GM12878 (cell line): ENCODE data around the gene NRSN1. TPM values are rescaled to one million over a fixed set of nuclear protein-coding genes. Genes with fewer than 3 reads are reported as not detected.
A peak's percentile ranks its signal among the peaks of the same experiment; 100 is the strongest.

Source experiments
- ATAC-seq: fragments of 200-7000 bp; cut with Tn5 transposase; 3 replicates; pipeline ENCODE4 v1.9.1; 2020; ENCODE audit warnings: mild to moderate bottlenecking, moderate library complexity
- BruUV-seq: library from RNA; stranded (reverse); fragments of 400-500 nt; replicated peaks from 2 replicates; lab custom pipeline; 2021; lab: Mats Ljungman, UMichigan
- CTCF ChIA-PET: fragments of 300-600 bp; sonication (Branson Sonifier 250); formaldehyde crosslinking; extraction: SDS; loops from one replicate; lab custom pipeline; 2021; ENCODE audit warnings: inconsistent platforms; lab: Yijun Ruan, JAX
- POLR2A ChIA-PET: fragments of 350-600 bp; formaldehyde crosslinking; extraction: SDS; loops from one replicate; lab custom pipeline; 2021; ENCODE audit warnings: inconsistent platforms; lab: Charles Lee
- RAD21 ChIA-PET: fragments of 300-600 bp; sonication (Branson Sonifier 250); formaldehyde crosslinking; loops from one replicate; lab custom pipeline; 2023; ENCODE audit warnings: antibody characterized with exemption; ENCODE audit not compliant: unreplicated experiment; lab: Charles Lee
- SMC1A ChIA-PET: fragments of 300-600 bp; sonication (Branson Sonifier 250); formaldehyde crosslinking; loops from one replicate; lab custom pipeline; 2023; ENCODE audit not compliant: unreplicated experiment, uncharacterized antibody; lab: Charles Lee
- DNase-seq: peaks from one replicate; pipeline ENCODE4 v3.0.0-alpha.2; 2011; ENCODE audit warnings: low read depth, low spot score
- FAIRE-seq: peaks from 3 replicates; lab custom pipeline; 2011; peaks lifted over from hg19 to GRCh38; lab: Jason Lieb, UNC
- H2AFZ ChIP-seq: 2 replicates; pipeline ENCODE4 v1.6.0; 2011; ENCODE audit warnings: low read depth, low read length, control low read depth; ENCODE audit not compliant: control insufficient read depth
- H3K27ac ChIP-seq: 2 replicates; pipeline ENCODE4 v1.5.1; 2011; ENCODE audit warnings: control low read depth; ENCODE audit not compliant: control insufficient read depth, insufficient read depth
- H3K27me3 ChIP-seq, 2 experiments: replicated peaks in 1 of 2; 2 replicates each; pipeline versions ENCODE4 v1.6.0 to v1.6.1; 2011; ENCODE audit warnings: low read length in 1 of 2; ENCODE audit not compliant: control insufficient read depth in 2 of 2, insufficient read depth in 2 of 2
- H3K36me3 ChIP-seq, 2 experiments: 2 replicates each; pipeline ENCODE4 v1.5.1; 2011; ENCODE audit warnings: low read length in 1 of 2; ENCODE audit not compliant: control insufficient read depth in 2 of 2, insufficient read depth in 2 of 2
- H3K4me1 ChIP-seq: 2 replicates; pipeline ENCODE4 v1.6.1; 2011; ENCODE audit warnings: mild to moderate bottlenecking, low read length, moderate library complexity, mixed read lengths; ENCODE audit not compliant: control insufficient read depth, insufficient read depth
- H3K4me2 ChIP-seq: 2 replicates; pipeline ENCODE4 v1.6.0; 2011; ENCODE audit warnings: control low read depth; ENCODE audit not compliant: control insufficient read depth, insufficient read depth
- H3K4me3 ChIP-seq: fragments of 200-600 bp; sonication (generic); 2 replicates; pipeline ENCODE4 v1.5.1; 2016
- H3K79me2 ChIP-seq: 2 replicates; pipeline ENCODE4 v1.6.0; 2011; ENCODE audit warnings: low read length; ENCODE audit not compliant: control insufficient read depth, insufficient read depth
- H3K9ac ChIP-seq: 2 replicates; pipeline ENCODE4 v1.8.0; 2011; ENCODE audit warnings: low read length, control low read depth, mixed read lengths; ENCODE audit not compliant: control insufficient read depth, insufficient read depth
- H3K9me3 ChIP-seq: replicated peaks from 3 replicates; pipeline ENCODE4 v1.5.1; 2011; ENCODE audit warnings: mild to moderate bottlenecking, low read length; ENCODE audit not compliant: control insufficient read depth, insufficient read depth
- H4K20me1 ChIP-seq: 2 replicates; pipeline ENCODE4 v1.6.0; 2011; ENCODE audit not compliant: control insufficient read depth, insufficient read depth
- CBX3 ChIP-seq: fragments of 200-600 bp; sonication (generic); IDR thresholded peaks from 2 replicates; pipeline ENCODE4 v1.6.1; 2016; ENCODE audit warnings: low read depth, borderline replicate concordance
- CHD1 ChIP-seq: IDR thresholded peaks from 2 replicates; pipeline ENCODE4 v1.6.1; 2012; ENCODE audit warnings: low read depth, low read length, improper control_type of control experiment
- NR2F1 ChIP-seq: fragments of 450-650 bp; conservative IDR thresholded peaks from 2 replicates; pipeline ENCODE4 v1.6.1; 2017; ENCODE audit warnings: mild to moderate bottlenecking
- WGBS: methylation state at CpG from one replicate; pipeline ENCODE4 v1.1.6; 2016; ENCODE audit warnings: low lambda C conversion rate; ENCODE audit not compliant: insufficient replicate concordance, insufficient coverage; ENCODE audit errors: missing lambda C conversion rate; 5-methylcytosine and 5-hydroxymethylcytosine counted together
- in situ Hi-C: fragments of 300-500 bp; cut with MboI; formaldehyde crosslinking; loops from 9 replicates; pipeline ENCODE4 v1.14.3; 2018; ENCODE audit warnings: mixed read lengths
- intact Hi-C: fragments of 100-400 bp; cut with micrococcal nuclease; formaldehyde crosslinking; loops from one replicate; pipeline ENCODE4 v1.14.2; 2022; ENCODE audit not compliant: unreplicated experiment
- polyA plus RNA-seq, 11 experiments: library from polyadenylated mRNA; depleted of rRNA in 4 of 11; unstranded in 6 of 11; stranded (reverse) in 5 of 11; fragments of >200 nt; fragmentation: Nextera tagmentation in 4 of 11; fragmentation: Illumina TruSeq in 1 of 11; extraction: Ambion mirVana in 4 of 11; extraction: Trizol in 1 of 11; gene quantifications; 1 replicate in 1 of 11; 2 replicates in 10 of 11; pipeline versions ENCODE4 v1.2.1 to v1.2.3, GENCODE V29; 2011 to 2016; ENCODE audit warnings: inconsistent platforms in 2 of 11, missing spikeins in 2 of 11, low read depth in 1 of 11
- total RNA-seq, 4 experiments: library from RNA; depleted of rRNA in 3 of 4; stranded (reverse); fragments of >200 nt in 3 of 4; fragmentation: Illumina TruSeq in 1 of 4; extraction: Trizol in 1 of 4; gene quantifications; 2 replicates each; pipeline versions ENCODE4 v1.2.1 to v1.2.3, GENCODE V29; 2013 to 2021

Gene NRSN1
- total and polyA plus RNA-seq, 10 of the 15 experiments (the other 5 are each of a cell fraction or from before 2014, with no cell fraction given), result not detected

- no peak overlapping the region for H3K4me2 ChIP-seq
- no peaks in the 10 kb centered on the region for H3K9me3 ChIP-seq
- no peaks in the 10 kb centered on the region for H3K27me3 ChIP-seq
- H3K9ac ChIP-seq, result no peak overlapping the region
- no peaks in the 10 kb centered on the region for H3K36me3 ChIP-seq
- BruUV-seq, result no TSS peak
- no peak overlapping the region for H3K4me3 ChIP-seq
- 13% methylated on average over 4 of the region's 4 CpGs for WGBS
- ChIA-PET CTCF (no interaction called here), POLR2A (interaction anchor here (0.6 kb wide), 1 partner anchor 12 kb away, joined by 3 read pairs; no protein-coding TSS in a partner anchor), RAD21 (no interaction called here), SMC1A (no interaction called here)
- H3K79me2 ChIP-seq, result no peaks in the 10 kb centered on the region
- no peak for DNase-seq
- no peak overlapping the region for H3K27ac ChIP-seq
- H2AFZ ChIP-seq, result no peak overlapping the region
- no peaks in the 10 kb centered on the region for H4K20me1 ChIP-seq
- no peak for ATAC-seq
- TF ChIP-seq CBX3 (no peak), CHD1 (no peak)
- no peak for FAIRE-seq
- H3K4me1 ChIP-seq, result no peaks in the 10 kb centered on the region
- in situ Hi-C loops, result no loop called here
- intact Hi-C loops, result no loop called here
Observed at GRCh38 chr6:24093381-24093780, 32.6 kb upstream of the NRSN1 start.

- H3K79me2 ChIP-seq, result no peaks in the 10 kb centered on the region
- peak; percentile 7 for DNase-seq
- no TSS peak for BruUV-seq
Observed at GRCh38 chr6:24099181-24099580, 26.8 kb upstream of the NRSN1 start.

More at GRCh38 chr6:24099181-24099580, 26.8 kb upstream of the NRSN1 start:
- ChIA-PET POLR2A (no interaction called here), RAD21 (no interaction called here), SMC1A (interaction anchor here (1.0 kb wide), 1 partner anchor 10 kb away, joined by 4 read pairs; no protein-coding TSS in a partner anchor), CTCF (interaction anchor here (0.7 kb wide), 1 partner anchor 105 kb away, joined by 3 read pairs; no protein-coding TSS in a partner anchor)
- no peaks in the 10 kb centered on the region for H3K4me1 ChIP-seq
- no peak overlapping the region for H3K27ac ChIP-seq
- ATAC-seq (peak; percentile 48), FAIRE-seq (peak; percentile 89)
- WGBS, result 0% methylated on average over 2 of the region's 2 CpGs
- H2AFZ ChIP-seq, result no peak overlapping the region
- H3K9ac ChIP-seq, result no peak overlapping the region
- no peaks in the 10 kb centered on the region for H3K36me3 ChIP-seq
- in situ Hi-C loops, result no loop called here
- TF ChIP-seq NR2F1, result no peak
- H4K20me1 ChIP-seq, result no peaks in the 10 kb centered on the region
- no peaks in the 10 kb centered on the region for H3K9me3 ChIP-seq
- H3K4me3 ChIP-seq, result no peak overlapping the region
- intact Hi-C loops, result no loop called here
- no peaks in the 10 kb centered on the region for H3K27me3 ChIP-seq
- H3K4me2 ChIP-seq, result no peak overlapping the region
